Esophagus squamous epithelium (tissue), 4 donors: ENCODE measurements around the gene PREX1.

Experiments
- POLR2A ChIP-seq, 4 donors: fragments of 450-650 bp; IDR thresholded peaks; one replicate each; pipeline ENCODE4 v1.6.1; 2017; ENCODE audit warnings: antibody characterized with exemption in 4 of 4, mild to moderate bottlenecking in 4 of 4, moderate library complexity in 3 of 4
- TF ChIP-seq, protein P1 (sequence below), 6 experiments: fragments of 450-650 bp in 4 of 6; fragments of 200-600 bp in 2 of 6; sonication (generic) in 2 of 6; IDR thresholded peaks; one replicate each; pipeline ENCODE4 v1.5.1; 2016 to 2019; ENCODE audit warnings: antibody characterized with exemption in 6 of 6, mild to moderate bottlenecking in 4 of 6, moderate library complexity in 4 of 6

GRCh38 chr20:48744515-48744914, 83.3 kb downstream of the PREX1 start:
- TF ChIP-seq, protein P1, sequence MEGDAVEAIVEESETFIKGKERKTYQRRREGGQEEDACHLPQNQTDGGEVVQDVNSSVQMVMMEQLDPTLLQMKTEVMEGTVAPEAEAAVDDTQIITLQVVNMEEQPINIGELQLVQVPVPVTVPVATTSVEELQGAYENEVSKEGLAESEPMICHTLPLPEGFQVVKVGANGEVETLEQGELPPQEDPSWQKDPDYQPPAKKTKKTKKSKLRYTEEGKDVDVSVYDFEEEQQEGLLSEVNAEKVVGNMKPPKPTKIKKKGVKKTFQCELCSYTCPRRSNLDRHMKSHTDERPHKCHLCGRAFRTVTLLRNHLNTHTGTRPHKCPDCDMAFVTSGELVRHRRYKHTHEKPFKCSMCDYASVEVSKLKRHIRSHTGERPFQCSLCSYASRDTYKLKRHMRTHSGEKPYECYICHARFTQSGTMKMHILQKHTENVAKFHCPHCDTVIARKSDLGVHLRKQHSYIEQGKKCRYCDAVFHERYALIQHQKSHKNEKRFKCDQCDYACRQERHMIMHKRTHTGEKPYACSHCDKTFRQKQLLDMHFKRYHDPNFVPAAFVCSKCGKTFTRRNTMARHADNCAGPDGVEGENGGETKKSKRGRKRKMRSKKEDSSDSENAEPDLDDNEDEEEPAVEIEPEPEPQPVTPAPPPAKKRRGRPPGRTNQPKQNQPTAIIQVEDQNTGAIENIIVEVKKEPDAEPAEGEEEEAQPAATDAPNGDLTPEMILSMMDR (IDR thresholded peaks at IDR 0.05) = no peak
- no peak for TF ChIP-seq POLR2A (IDR thresholded peaks at IDR 0.05)
